PFSK-1 (cell line): ENCODE data around the gene PTPRN2.

Source experiments
- FOXP2 ChIP-seq: optimal IDR thresholded peaks from 2 replicates; pipeline ENCODE3; 2011; ENCODE audit warnings: borderline replicate concordance, control low read depth, inconsistent platforms; ENCODE audit not compliant: insufficient read depth; ENCODE audit errors: extremely low read length, extremely low read depth
- POLR2AphosphoS5 ChIP-seq: IDR thresholded peaks from 2 replicates; pipeline ENCODE4 v1.6.1; 2012; ENCODE audit warnings: low read depth, mild to moderate bottlenecking, control low read depth, low read length, moderate library complexity
- SIN3A ChIP-seq: IDR thresholded peaks from 2 replicates; pipeline ENCODE4 v1.6.1; 2012; ENCODE audit warnings: mild to moderate bottlenecking, low read length, moderate library complexity, borderline replicate concordance; ENCODE audit not compliant: insufficient read depth
- TAF1 ChIP-seq: IDR thresholded peaks from 2 replicates; pipeline ENCODE4 v1.6.1; 2012; ENCODE audit warnings: low read length, control low read depth, borderline replicate concordance; ENCODE audit not compliant: insufficient read depth
- TF ChIP-seq, protein P1 (sequence below), 2 experiments: IDR thresholded peaks; 2 replicates each; pipeline versions ENCODE4 v1.6.1 to v1.8.0; 2011 to 2012; ENCODE audit warnings: low read depth in 2 of 2, low read length in 2 of 2, control low read depth in 1 of 2, inconsistent platforms in 1 of 2, mild to moderate bottlenecking in 1 of 2, moderate library complexity in 1 of 2; ENCODE audit not compliant: insufficient read depth in 1 of 2

PTPRN2 gene

DNA sequence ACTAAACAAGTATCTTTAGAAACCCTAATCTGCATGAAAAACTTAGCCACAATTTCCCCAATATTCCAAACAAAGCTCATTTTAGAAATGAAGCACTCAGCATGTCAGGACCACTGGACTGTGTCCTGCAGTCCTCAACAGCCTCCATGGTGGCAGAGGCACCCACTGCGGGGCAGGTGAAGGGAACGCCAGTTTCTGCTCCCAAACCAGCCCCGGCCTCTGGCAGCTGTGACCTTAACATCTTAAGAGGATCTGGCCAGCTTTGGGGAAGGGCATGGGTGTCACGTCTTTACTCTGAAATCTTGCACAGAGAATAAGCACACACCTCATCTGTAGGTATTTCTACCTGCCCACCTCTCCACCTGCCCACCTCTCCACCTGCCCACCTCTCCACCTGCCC is 988.1 kb downstream of the PTPRN2 start:
- TF ChIP-seq, protein P1, sequence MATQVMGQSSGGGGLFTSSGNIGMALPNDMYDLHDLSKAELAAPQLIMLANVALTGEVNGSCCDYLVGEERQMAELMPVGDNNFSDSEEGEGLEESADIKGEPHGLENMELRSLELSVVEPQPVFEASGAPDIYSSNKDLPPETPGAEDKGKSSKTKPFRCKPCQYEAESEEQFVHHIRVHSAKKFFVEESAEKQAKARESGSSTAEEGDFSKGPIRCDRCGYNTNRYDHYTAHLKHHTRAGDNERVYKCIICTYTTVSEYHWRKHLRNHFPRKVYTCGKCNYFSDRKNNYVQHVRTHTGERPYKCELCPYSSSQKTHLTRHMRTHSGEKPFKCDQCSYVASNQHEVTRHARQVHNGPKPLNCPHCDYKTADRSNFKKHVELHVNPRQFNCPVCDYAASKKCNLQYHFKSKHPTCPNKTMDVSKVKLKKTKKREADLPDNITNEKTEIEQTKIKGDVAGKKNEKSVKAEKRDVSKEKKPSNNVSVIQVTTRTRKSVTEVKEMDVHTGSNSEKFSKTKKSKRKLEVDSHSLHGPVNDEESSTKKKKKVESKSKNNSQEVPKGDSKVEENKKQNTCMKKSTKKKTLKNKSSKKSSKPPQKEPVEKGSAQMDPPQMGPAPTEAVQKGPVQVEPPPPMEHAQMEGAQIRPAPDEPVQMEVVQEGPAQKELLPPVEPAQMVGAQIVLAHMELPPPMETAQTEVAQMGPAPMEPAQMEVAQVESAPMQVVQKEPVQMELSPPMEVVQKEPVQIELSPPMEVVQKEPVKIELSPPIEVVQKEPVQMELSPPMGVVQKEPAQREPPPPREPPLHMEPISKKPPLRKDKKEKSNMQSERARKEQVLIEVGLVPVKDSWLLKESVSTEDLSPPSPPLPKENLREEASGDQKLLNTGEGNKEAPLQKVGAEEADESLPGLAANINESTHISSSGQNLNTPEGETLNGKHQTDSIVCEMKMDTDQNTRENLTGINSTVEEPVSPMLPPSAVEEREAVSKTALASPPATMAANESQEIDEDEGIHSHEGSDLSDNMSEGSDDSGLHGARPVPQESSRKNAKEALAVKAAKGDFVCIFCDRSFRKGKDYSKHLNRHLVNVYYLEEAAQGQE (IDR thresholded peaks at IDR 0.05; ENCODE audit: insufficient read depth in 1 of 2, low read depth in 2 of 2, low read length in 2 of 2): no peak
- TF ChIP-seq POLR2AphosphoS5 (no peak), TAF1 (no peak), FOXP2 (no peak), SIN3A (no peak)

DNA sequence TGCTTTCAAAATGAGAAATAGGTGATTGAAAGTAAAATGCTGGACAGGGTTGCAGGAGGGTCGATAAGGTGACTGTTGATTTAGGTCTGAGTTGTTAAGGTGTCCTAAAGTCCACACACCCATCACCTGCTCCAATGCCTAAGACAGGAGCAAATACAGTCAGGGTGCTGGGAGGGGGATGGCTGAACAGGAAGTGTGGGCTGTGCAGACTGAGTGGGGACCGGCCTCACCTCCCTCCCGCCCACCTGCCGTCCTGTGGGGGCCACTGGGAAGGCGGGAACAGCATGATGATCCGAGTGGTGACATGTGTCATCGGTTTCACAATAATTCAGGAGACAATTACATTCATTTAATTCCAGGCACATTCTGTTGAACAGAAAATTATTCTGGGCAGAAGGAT is 990.1 kb downstream of the PTPRN2 start:
- TF ChIP-seq SIN3A (no peak), FOXP2 (no peak), POLR2AphosphoS5 (no peak), TAF1 (no peak)
- TF ChIP-seq, protein P1 (IDR thresholded peaks at IDR 0.05; ENCODE audit: insufficient read depth in 1 of 2, low read depth in 2 of 2, low read length in 2 of 2): no peak

DNA sequence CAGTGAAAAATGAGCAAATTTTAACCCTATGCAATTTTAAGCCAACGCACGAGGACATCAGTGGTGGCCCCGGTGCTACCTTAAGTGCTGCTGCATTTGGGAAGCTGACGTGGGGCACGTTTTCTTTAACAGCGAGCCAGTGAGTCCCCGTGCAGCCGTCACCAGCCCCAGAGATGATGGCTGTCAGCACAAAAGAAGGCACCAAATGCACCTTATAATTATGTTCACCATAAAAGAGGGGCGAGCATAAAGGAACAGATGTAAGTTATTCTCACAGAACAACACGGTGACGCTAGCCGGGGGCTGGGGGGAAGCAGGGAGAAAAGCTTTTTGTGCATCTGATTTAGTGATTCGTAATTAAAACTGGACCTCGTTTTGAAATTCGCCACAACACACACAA is 990.7 kb downstream of the PTPRN2 start:
- TF ChIP-seq FOXP2 (no peak), TAF1 (no peak), POLR2AphosphoS5 (no peak), SIN3A (no peak)
- TF ChIP-seq, protein P1 (IDR thresholded peaks at IDR 0.05; ENCODE audit: insufficient read depth in 1 of 2, low read depth in 2 of 2, low read length in 2 of 2): no peak

DNA sequence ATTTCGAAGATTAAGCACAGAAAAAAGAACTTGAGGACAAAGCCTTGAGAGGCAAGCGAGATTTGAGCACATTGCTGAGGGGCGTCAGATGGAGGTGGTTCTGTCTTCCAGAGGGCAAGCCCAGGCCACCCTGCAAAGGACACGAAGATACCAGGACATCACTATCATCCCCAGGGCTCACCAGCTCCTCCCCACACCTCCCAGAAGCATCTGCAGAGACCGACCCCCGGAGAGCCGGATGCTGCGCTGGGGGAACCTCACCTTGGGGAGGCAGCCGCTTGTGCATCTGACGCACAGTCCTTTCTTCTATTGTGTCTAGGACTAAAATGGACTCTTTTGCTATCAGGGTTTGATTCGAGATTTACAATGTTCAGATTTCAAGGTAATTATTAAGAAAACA is 991.2 kb downstream of the PTPRN2 start:
- TF ChIP-seq SIN3A: no peak
- no peak for TF ChIP-seq POLR2AphosphoS5
- no peak for TF ChIP-seq FOXP2
- TF ChIP-seq, protein P1 (IDR thresholded peaks at IDR 0.05; ENCODE audit: insufficient read depth in 1 of 2, low read depth in 2 of 2, low read length in 2 of 2): no peak
- no peak for TF ChIP-seq TAF1

DNA sequence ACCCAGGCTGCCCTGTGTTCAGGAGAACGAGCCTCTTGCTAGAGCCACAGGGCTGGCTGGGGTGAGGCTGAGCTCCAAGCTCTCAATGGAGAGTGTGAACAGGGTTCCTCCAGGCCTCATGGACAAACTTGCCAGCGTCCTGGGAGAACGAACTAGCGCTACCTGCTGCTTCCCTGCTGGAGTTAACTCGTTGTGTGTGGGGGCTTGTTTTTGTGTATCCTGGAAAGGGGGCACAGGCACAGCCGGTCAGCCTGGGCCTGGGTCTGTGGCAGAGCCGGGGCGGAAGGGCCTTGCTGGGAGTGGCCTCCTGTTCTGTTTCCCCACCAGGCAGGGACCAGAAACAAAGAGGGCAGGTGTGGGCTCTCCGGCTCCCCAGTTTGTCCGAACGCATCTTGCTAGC is 991.6 kb downstream of the PTPRN2 start:
- TF ChIP-seq SIN3A: no peak
- TF ChIP-seq POLR2AphosphoS5: no peak
- TF ChIP-seq FOXP2: no peak
- no peak for TF ChIP-seq TAF1
- TF ChIP-seq, protein P1 (IDR thresholded peaks at IDR 0.05; ENCODE audit: insufficient read depth in 1 of 2, low read depth in 2 of 2, low read length in 2 of 2): no peak
